ENCODE data around the gene MAGI2.

DNA sequence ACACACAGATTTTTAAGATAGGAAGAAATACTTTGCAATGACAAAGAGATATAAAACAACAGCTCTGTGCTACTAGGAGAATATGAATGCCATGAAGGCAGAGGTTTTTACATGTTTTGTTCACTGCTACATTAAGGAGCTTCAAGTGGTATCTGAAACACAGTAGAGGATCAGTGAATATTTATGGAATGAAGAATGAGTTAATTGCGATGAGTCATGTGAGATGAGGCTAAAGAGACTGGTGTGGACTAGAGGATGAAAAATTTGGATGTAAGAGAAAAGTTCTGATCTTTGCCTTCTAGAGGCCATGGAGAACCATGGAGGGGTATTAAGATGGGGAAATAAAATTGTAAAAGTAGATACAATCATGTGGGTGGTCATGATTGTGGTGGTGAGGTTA is 1220.7 kb downstream of the MAGI2 start:
- TF ChIP-seq POLR2A (IDR thresholded peaks at IDR 0.05), result no peak
- TF ChIP-seq, protein P1, sequence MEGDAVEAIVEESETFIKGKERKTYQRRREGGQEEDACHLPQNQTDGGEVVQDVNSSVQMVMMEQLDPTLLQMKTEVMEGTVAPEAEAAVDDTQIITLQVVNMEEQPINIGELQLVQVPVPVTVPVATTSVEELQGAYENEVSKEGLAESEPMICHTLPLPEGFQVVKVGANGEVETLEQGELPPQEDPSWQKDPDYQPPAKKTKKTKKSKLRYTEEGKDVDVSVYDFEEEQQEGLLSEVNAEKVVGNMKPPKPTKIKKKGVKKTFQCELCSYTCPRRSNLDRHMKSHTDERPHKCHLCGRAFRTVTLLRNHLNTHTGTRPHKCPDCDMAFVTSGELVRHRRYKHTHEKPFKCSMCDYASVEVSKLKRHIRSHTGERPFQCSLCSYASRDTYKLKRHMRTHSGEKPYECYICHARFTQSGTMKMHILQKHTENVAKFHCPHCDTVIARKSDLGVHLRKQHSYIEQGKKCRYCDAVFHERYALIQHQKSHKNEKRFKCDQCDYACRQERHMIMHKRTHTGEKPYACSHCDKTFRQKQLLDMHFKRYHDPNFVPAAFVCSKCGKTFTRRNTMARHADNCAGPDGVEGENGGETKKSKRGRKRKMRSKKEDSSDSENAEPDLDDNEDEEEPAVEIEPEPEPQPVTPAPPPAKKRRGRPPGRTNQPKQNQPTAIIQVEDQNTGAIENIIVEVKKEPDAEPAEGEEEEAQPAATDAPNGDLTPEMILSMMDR (IDR thresholded peaks at IDR 0.05 in 4 of 5, conservative IDR thresholded peaks at IDR 0.05 in 1 of 5), result no peak
